GM18517 (cell line): ENCODE data around the gene WIPF3.

Experiments
- ATAC-seq: cut with Tn5 transposase; IDR thresholded peaks from one replicate; pipeline ENCODE4 v1.9.1; 2021; ENCODE audit warnings: mild to moderate bottlenecking, moderate library complexity; ENCODE audit not compliant: unreplicated experiment

Gene WIPF3

DNA sequence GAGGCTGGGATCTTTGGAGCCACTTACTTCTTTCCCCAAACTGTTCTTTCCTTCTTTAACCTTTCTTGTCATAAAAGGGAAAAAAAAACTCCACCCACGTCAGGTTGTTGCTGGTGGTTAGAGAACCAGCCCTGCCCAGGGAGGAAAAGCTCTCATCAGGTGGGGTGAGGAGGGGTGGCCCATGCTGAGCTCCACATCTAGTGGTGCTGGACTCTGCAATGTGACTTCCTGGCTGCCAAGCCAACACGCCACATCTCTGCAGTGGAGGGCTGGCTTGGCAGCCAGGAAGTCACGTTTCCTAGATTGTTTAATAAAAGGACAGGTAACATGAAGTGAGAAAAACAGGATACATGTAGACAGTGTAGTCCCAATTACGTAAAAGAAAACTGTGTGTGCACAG, 37.4 kb downstream of the WIPF3 start:
- no peak for ATAC-seq

DNA sequence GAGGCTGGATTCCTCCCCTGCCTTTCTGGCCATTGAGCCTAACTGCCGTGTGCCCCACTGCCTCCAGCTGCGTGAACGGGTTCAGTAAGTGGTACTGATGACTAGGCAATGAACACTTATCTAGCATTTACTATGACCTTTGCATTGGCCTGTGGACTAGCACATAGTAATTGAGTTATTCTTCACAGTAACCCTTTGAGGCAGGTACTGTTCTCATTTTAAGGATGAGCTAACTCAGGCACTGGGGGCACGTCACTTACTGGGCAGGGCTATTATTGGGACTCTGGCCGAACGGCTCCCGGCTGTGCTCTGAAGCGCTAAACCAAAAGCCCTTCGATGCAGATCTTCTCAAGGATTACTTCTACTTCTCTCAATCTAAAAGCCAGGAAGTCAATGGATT, 38.3 kb downstream of the WIPF3 start:
- ATAC-seq, result no peak

DNA sequence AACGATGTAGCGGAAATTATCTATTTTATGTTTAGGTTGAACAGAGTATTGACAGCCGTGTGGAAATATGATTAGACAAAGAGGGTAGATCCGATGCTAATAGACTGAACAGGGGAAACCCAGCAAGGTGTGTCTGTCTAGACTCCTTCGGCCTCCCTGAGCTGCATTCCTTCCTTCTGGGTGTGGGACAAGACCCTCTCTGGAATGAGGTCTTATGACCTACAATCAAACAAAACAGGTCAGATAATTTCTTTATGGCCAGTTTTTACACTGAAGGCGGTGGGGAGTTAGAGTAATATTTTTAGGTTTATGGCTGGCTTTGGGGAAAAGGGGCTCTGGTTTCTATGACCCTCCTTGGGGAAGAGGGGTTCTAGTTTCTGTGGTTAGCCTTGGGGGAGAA, 41.2 kb downstream of the WIPF3 start:
- no peak for ATAC-seq

DNA sequence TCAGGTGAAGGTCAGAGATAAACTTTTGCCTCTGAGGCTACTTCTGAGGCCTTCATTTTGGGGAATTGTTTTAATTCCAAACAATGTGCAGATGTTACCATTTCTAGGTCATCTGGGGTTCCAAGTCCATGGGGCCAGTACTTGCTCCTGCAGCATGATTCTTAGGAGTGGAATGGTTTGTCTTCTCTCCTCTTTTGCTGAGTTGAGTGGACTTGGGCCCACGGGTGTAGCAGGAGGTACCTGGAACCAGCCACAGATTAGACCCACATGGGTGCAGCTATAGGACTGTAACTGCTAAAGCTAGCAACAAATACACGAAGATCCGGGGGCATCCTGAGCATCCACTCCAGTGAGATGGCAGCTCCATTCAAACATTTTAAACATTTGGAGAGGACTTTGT, 41.6 kb downstream of the WIPF3 start:
- ATAC-seq, result no peak

DNA sequence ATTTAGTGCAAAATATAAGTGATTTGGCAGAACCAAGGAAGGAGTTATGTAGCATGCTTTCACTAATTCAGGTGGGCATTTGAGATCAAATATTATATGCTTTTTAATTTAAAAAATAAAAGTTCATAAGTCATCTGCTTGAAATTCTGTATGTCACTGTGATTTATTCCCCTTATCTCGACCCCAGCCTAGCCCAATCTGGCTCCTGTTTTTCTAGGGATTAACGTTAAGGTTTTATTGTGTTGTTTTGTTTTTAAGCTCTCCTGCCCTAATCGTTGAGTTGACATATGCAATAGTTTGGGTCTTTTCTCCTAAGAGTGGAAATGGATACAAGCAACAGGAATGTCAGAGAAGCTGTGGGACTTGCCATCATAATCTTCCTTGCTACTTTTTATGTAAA, 42.6 kb downstream of the WIPF3 start:
- no peak for ATAC-seq

DNA sequence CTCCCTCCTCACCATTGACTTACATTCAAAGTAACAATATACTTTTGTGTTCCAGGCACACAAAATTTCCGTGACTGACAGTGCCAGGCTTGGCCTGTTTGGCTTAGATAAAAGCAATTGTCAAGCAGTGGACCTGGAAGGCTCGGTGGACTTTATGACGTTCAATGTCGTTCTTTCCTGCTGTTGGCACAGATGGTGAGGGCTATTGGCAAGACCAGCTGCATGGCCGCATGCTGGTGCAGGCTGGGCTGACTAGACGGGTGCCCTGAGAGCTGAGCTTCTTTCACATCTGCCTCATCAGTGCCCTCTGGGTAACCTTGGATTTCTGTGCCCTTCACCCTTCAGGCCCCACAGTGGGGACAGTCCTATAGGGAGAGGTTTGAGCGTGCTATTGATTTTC, 45.2 kb downstream of the WIPF3 start:
- ATAC-seq, result no peak

DNA sequence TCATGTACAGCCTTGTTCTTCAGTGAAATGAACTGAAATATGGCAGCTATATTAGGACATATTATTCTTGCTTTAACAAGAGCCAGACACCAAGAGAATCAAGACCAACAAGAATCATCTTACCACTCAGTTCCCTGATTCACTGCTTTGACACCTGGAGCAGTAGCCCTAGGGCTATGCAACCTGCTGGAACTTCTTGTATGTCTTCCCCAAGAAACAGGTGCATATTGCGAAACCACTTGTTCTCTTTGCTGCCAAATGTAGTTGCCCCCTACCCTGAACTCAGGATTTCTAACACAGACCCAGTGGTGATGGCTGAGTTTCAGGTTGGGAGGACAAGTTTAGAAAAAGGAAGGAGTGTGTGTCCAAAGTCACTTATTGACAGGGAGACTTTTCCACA, 46.1 kb downstream of the WIPF3 start:
- no peak for ATAC-seq

DNA sequence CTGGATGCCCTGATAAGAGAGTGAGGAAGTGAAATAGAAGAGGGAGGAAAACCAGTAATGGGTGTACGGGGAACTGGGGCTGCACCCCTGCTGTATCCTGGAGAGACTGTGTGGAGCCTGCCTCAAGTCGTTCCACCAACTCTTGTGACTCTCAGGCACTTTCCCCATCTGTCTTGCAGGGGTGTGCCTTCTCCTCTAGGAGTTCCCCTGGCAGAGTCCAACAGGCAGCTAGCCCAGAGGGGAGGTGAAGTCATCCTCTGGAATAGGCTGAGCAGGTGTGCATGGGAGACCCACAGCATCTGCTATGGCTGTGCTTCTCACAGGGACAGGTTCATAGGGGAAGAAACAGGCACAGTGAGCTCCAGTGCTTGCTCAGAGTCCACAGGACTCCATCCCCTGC, 46.8 kb downstream of the WIPF3 start:
- no peak for ATAC-seq

DNA sequence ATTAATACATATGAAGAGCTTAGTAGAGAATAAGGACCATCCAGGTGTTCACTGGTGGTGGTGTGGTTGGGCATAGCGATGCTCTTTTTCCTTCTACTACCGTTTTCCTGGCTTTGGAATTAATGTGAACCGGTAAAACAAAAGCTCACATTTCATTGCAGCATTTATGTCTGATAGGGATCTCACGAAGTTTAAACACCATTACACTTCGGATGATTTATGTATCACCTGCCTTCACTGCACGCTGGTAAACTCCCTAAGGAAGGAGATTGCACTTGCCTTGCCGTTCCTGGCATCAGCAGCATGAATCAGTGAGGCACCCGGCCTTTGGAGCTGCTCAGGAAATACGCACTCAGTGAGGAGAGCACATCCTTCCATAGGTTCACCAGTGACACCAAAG, 47.5 kb downstream of the WIPF3 start:
- no peak for ATAC-seq

DNA sequence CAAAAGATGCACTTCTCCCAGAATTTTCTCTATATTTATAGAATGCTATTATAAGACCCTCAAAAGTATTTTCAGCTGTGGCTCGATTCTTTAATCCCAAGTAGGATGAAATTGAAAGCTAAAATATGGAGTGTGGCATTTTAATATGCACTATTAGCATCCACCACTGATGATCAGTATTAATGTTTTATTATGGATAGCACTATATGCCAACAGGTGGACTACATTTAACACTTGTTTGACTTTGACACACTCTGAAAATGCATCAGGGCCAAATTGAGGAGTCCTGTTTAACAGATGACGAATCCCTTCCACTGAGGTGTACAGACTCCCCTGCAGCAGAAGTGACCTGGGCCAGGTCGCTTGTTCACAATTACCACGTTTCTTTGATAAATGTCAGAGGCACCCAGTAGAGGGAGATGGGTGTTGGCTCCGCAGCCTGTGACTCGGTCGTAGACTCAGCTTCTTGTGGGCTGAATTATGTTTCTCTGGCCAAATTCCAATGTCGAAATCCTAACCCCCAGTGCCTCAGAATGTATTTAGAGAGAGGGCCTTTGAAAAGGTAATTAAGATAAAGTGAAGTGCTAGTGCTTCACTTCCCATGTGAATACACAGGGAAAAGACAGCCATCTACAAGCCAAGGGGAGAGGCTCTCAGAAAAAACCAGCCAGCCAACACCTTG, 48.1 kb downstream of the WIPF3 start:
- ATAC-seq, result no peak

DNA sequence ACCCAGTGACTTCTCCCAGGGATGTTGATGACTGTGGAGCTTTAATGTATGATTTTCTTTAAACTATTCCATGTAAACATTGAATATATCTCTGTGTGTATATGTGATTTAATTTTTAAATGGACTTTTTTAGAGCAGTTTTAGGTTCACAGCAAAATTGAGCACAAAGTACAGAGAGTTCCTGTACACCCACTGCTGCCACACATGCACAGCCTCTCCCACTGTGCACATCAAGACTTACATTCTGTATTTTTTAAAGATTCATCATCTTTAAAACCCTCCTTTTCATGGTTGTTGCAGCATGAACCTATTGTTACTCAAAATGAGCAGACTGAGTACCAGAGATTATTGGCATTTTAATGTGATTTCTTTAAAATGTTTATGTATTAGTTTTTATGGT, 51.3 kb downstream of the WIPF3 start:
- ATAC-seq, result no peak

DNA sequence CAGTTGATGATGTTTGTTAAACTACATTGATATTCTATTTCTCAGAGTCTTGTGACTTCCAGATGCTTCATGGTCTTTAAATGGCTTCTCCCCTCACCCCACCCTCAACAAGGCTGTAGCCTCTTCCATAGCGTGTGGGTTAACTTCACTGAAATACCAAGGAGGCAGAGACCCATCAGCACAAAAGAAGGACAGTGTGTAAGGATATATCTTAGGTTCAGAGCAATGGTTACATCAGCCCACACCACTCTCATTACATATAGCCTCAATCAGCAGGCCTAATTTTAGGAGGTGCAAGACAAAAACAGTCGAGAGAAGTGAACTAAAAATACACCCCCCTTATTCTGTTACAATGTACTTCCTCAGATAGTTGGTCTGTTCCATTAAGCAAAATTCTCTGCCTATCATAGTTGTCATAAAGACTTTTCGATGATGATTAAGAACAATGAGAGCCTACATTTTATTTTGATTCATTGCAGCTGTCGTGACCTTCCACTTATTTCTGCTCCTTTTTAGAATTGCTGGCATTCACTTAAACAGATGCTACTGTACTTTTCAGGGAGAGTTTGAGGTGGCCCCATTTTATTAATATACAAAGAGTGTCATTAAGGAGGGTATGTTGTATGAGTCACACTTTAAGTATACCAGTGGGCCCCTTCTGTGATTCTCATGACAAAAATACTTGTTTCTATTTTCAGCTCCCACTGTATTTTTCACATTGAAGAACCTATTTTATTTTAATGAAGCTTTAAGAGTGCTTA, 52.1 kb downstream of the WIPF3 start:
- no peak for ATAC-seq

DNA sequence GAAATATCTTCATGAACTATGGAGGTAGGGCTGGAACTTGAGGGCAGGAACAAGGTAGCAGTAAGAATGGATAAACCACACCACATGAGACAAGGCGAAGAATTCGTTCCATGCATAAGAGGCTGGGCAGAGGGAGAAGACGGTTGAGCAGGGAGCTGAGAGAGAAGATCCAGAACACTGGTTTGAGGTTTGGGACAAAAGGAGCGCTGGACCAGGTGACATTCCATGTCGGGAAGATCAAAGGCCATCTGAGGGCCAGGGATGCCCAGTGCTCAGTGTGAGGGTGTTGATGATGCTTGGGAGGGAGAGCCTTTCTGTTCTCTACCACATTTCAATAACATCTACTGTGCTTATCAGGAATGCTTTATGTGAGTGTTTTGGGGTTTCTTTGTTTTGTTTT, 52.8 kb downstream of the WIPF3 start:
- no peak for ATAC-seq

DNA sequence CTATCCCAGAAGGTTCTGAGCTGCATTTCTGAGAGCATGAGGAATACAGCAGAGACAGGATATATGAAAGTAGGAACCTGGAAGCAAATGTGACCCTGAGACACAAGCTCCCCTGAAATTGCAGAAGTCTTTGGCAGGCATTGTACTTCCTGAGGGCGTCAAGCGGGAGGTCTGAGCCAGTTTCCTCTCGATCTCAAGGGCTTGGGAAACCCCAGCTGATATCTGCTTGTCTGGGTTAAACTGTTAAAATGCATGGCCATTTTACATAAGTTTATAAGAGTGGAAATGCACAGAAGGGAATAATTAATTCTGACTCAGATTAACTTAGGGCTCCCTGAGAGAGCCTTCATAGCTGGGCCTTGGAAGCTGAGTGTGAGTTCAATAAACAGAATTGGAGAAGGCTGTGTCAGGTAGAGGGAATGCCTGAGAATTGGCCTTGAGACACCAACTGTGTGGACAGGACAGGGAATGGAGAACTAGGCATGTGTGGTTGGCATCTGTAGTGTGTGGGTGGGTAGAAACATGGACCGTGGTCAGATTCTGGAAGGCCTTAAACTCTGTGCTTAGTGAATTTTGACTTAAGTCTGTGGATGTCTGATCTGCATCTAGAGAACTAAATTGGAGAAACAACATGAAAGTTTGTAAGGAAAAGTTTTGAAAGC, 53.3 kb downstream of the WIPF3 start:
- ATAC-seq, result no peak

DNA sequence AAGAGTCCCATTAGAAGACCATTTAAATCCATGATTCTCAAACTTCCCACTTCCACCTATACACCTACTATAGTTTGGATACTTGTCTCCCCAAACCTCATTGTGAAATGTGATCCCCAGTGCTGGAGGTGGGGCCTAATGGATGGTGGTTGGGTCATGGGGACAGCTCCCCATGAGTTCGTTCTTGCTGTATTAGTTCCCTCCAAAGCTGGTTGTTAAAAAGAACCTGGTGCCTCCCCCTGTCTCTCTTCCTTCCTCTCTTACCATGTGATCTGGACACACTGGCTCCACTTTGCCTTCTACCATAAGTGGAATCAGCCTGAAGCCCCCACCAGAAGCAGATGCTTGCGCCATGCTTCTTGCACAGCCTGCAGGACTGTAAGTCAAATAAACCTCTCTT, 53.9 kb downstream of the WIPF3 start:
- no peak for ATAC-seq

DNA sequence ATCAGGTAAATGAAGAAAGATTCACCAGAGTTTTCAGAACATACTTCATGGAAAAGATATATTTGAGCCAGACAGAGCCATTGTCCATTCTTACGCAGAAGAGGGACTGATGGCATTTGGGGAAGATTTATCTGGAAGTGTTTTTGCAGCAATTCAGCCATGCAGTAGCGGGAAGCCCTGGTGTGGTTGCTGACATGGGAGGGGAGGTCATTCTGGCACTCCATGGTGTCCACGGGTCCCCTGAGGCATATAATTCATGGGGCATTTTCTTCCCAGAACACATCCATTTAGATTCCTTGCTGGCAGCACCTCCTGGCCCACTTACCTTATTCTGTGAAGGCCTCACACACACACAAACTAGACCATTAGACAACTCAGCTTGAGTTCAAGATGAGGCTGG, 55.6 kb downstream of the WIPF3 start:
- no peak for ATAC-seq

DNA sequence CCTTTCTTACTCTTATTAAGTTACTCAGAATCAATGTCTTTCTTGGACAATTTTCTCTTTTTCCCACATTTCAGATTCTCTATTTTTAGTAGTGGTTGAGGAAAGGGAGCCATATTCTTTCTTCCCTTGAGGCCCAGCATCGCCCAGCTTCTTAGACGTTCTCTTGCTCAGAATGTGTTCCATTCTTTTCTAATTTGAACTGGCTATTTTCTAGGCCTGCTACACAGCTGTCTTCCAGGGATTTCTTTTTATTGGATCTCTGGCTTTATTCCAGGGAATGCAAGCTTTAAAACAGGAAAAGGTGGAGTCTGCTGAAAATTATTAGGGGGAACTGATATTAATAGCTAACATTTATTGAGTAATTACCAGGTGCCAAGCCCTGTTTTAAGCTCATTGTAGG, 58.3 kb downstream of the WIPF3 start:
- no peak for ATAC-seq

DNA sequence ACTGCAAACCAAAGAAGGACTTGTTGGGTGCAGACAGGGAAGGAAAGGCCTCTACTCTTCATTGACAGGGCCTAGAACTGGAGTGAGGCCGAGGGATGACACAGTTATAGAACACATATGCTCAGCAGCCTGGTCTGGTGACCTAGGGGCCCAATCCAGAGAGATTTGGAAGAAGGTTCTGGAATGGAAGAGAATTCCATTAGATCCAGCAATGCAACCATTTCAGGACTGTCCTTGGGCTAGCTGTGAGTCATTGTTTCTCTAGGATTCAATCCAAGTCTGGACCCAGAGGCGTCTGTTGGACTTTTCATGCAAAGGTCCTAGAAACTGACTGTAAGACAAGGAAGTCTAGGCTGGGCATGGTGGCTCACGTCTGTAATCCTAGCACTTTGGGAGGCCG, 59.2 kb downstream of the WIPF3 start:
- ATAC-seq, result no peak

DNA sequence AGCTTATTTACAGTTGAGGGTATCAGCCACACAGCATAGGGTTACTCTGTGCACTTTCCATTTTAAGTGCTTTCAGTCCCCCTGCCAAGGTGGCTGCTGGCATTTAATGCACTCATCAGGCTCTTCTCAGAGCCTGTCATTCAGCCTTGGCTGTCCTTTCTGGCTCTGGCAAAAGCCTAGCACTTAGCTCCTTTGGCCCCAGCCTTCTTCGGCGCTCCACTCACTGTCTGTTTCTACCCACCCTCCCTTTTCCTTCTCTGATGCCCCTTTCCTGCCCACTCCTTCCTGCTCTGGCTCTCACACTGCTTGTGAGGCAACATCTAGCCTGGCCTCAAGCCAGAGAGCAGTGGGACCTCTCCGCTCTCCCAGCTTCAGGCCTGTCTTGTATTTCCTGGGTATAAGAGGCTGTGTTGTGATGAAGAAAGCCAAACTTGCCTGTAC, 60.2 kb downstream of the WIPF3 start:
- no peak for ATAC-seq

DNA sequence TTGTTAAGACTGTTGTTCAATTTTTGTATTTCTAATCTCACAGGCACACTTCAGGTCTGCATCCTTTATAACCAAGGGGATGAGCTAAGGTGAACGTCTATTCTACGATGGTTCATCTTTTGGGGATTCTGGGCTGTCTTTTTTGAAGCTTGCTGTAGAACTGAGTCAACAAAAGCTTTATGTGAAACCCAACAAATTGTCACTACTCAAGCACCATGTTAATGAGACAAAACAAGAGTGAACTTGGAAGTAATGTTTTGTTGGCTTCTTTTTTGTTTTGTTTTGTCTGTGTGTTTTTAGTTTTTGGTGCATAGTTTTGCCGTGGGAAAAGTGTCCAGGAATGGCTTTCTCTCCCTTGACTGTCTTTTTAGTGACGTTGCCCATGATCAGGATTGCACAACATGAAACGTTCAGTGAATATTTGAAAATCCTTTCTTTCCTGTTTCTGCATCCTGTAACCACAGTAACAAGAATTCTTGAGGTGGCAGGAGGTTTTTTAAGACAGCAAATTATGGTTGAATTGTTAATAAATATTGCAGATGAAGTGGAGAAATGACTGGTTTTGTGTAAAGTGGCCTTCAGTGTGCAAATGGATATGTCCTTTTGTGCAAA, 65.6 kb downstream of the WIPF3 start:
- no peak for ATAC-seq

DNA sequence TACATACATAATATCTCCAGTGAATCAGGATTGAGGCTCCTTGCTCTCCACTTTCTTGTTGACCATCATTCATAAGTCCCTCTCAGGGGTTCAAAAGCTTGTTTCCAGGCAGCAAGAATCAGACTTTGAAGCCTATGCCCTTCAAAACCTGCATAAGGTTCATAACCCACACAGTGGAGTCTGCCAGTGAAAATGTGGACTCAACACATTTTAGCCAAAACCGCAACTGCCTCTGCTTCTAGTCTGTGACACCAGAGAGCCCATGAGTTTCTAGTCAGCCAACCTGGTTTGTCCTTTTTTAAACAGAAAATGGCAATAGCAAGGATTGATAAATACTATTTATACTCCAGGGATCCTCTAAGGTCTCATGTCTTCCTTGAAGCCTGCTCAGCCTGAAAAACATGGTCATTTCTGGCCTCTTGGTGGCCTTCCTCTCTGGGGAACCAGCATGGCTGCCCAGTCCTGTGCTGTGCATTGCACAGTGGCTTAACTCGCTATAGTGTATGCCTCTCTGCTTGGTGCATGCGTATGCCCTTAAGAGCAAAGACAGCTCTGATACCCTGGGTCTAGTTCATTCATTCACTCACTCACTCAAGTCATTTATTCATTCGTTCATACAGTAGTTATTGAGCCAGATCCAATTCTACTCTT, 67.5 kb downstream of the WIPF3 start:
- ATAC-seq, result no peak
